GM18873 (cell line): Measurements from ENCODE around the gene CARD11.
A peak's percentile ranks its signal among the peaks of the same experiment; 100 is the strongest.

Experiments used
- ATAC-seq: cut with Tn5 transposase; IDR thresholded peaks from one replicate; pipeline ENCODE4 v1.9.1; 2021; ENCODE audit warnings: mild to moderate bottlenecking, moderate library complexity, moderate number of reproducible peaks; ENCODE audit not compliant: unreplicated experiment, low FRiP score

Gene CARD11

DNA sequence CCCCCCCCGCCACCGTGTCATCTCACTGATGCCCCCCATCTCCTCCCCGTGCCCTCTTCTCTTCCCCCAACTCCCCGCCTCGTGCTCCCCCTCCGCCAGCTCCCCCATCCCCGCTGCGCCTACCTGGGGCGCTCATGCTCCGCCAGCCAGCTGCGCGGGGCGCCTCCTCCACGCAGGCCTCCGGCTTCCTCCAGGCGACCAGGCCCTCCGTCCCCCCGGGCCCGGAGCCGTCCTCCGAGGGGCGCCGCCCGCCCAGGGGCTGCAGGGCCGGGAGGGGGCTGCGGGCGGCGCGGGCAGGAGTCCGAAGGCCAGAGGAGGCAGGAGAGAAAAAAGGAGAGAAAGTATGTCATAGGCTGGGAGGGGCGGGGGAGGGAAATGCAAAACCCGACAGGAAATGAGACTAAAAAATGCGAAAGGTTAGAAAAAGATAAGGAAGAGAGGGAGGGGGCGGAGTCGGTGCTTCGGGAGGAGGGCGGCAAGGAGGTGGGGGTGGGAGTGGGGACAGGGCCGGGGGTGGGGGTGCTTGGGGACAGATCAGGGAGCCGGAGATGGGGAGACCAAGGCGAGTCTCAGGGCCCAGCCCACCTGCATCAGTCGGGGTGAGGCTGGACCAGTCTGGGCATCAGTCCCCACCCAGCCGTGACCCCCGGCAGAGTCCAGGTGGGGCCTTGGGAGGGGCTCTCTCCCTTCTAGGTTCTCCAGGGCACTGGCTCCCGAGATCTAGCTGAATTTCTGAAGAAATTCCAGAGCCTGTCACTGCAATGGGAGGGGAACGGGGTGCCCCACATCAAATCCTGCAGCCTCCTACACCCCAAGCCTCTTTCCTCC is at the start of gene CARD11:
Gene CARD11, minus strand, starts transcription at position 324 of the 828 bp plus-strand sequence. CDS start 85,361 bp downstream, outside the sequence.
- ATAC-seq = no peak

GRCh38 chr7:3092468-3092867 is 48.8 kb upstream of the CARD11 start:
- ATAC-seq = peak; percentile 72

DNA sequence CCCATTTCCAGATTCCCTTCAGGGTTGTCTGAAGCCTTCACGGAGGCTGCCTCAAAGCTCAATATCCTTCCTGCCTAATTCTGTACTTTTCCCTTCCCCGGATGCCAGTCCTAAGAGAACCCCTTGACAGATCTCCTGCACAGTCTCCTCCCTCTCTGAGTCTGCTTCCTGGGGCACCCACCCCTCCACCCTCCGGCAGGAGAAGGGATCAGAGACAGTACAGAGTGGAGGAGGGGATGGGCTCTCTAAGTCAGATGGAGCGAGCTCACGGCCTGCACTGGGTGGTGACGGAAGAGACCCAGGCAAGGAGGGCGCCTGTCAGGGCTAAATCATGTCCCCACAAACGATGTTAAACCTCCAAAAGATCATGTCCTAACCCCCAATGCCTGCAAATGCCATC is 48.0 kb upstream of the CARD11 start:
- no peak for ATAC-seq

DNA sequence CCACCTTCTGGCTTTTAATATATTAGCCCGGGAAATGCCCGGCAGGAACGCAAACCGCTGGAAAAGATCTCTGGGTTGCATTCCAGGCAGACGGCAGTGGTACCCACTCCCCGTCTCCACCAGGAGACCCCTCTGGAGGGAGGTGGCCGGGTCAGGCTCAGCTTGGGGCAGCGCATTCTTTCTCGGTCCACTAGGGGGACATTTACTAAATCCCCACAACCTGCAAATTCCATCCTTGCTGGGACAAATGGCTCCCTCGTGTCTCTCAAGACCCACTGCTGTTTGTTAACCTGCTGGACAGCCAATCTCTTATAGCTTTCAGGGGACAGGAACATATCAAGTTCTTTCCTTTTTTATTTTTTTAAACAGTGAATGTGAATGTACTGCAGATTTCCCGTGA is 45.8 kb upstream of the CARD11 start:
- no peak for ATAC-seq

- ATAC-seq = no peak
These were observed 43.6 kb upstream of the CARD11 start for GRCh38 chr7:3087243-3087755.

DNA sequence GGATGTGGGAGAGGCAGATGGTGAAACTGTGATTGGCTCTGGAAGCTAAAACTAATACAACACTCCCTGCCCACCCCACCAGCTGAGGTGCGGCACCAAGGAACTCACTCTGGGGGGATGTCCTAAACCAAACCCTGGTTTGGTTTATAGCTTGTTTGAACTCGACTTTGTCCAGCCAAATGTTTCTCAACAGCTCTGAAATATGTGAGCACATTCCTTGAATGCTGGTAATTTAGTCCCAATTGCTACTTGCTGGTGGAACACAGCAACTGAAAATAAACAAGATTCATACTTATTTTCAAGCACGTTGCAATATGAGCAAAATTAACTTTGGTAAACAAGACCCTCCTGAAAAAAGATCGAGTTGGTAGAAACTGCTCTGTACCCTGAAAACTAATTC is 39.7 kb upstream of the CARD11 start:
- ATAC-seq = no peak

- no peak for ATAC-seq
These were observed 39.2 kb upstream of the CARD11 start for GRCh38 chr7:3082831-3083230.

DNA sequence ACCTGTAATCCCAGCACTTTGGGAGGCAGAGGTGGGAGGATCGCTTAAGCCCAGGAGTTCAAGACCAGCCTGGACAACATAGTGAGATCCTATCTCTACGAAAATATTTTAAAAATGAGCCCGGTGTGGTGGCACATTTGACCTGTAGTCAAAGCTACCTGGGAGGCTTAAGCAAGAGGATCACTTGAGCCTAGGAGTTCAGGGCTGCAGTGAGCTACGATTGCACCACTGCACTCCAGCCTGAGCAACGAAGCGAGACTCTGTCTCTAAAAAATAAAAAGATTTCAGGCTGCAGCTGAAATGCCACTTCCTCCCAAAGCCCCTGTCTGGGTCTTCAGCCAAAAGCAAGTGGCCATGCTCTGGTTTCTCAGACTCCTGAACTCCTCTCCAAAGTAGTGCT is 38.7 kb upstream of the CARD11 start:
- ATAC-seq = no peak

DNA sequence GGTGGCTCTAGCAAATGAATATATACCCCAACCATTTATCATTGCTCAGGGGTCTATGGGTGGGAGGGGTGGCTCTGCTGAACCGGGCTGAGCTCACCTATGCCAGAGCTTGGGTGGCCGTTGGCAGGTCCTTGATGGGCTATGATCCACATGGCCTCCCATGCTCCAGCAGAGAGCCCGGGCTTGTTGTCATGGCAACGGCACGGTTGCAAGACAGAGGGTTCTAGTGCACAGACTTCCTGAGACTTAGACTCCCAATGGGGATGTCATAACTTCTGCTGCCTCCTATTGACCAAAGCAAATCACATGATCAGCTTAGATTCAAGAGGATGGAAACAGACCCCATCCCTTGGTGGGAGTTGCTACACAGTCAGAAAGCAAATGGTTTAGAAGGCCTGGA is 36.4 kb upstream of the CARD11 start:
- no peak for ATAC-seq

GRCh38 chr7:3078514-3078913 is 34.8 kb upstream of the CARD11 start:
- no peak for ATAC-seq

DNA sequence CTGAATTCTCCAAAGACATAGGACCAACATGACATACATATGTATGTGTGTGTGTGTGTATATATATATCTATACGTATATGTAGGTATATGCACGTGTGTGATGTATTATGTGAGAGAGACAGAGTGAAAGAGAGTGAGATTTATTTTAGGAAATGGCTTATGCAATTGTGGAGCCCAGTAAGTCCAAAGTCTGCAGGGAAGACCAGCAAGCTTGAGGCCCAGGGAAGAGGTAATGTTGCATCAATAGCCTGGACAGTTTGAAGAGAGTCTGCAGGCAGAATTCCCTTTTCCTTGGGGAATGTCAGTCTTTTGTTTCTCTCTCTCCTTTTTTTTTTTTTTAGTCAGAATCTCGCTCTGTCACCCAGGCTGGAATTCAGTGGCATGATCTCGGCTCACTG is 33.0 kb upstream of the CARD11 start:
- ATAC-seq = no peak

GRCh38 chr7:3076163-3076562 is 32.5 kb upstream of the CARD11 start:
- ATAC-seq = no peak

DNA sequence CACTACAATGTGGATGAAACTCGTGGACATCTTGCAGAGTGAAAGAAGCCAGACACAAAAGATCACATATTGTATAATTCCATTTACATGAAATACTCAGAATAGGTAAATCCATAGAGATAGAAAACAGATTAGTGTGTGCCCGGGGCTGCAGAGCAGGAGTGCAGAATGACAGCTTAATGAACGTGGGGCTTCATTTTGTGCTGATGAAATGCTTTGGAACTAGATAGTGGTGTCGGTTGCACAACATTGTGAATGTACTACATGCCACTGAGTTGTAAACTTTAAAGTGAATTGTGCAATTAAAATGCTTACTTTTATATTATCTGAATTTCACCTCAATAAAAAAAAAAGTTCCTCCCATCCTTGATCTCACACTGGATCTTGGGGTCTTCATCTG is 31.8 kb upstream of the CARD11 start:
- no peak for ATAC-seq

DNA sequence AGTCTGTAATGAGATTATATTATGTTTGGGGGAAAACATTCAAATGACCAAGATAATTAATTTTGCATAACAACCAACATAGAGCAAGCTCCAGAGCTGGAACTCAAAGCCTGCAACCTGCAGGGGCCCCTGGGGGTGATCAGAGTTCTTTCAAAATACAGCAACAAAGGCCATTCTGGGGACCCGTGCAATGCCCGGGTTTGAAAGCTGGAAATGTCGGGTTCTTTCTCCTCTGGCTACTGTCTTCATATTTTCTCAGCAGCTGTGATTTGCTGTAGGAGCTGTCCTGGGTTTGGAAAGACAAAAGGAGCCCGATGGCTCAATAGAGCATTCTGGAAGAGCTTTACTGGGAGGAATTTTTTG is 30.8 kb upstream of the CARD11 start:
- no peak for ATAC-seq

DNA sequence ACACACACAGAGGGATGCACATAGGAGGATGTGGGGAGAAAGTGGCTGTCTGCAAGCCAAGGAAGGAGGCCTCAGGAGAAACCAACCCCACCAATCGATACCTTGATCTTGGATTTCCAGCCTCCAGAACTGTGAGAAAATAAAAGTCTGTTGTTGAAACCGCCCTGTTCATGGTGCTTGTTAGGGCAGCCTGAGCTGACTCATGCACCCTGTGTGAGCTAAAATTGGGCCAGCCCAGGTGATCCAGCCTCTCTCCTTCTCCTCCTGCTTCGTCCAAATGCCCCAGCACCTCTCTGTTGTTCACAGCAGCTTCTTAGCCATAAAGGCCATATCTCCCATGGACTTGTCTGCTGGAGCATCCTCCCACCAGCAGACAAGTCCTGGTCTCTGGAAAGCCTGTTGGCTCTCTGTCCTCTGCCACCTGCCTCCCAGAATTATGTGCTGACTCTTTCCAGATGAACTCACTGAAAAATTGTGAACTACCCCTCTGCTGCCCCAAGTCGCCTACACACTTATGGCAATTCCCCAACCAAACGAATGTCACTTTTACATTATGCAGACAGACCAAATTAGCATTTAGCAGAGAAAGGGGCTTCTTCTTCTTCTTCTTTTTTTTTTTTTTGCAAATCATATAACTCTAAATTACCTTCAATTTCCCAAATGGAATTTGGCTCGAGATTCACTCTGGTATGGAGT is 30.2 kb upstream of the CARD11 start:
- ATAC-seq = no peak

DNA sequence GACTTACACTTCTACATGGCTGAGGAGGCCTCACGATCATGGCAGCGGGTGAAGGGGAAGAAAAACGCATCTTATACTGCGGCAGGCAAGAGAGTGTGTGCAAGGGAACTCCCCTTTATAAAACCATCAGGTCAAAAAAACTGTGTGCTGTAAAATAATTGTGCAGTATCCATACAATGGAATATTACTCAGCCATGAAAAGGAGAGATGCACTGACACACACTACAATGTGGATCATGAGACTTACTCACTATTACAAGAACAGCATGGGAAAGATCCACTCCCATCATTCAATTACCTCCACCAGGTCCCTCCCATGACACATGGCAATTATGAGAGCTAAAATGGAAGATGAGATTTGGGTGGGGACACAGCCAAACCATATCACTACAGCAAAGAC is 27.2 kb upstream of the CARD11 start:
- no peak for ATAC-seq

DNA sequence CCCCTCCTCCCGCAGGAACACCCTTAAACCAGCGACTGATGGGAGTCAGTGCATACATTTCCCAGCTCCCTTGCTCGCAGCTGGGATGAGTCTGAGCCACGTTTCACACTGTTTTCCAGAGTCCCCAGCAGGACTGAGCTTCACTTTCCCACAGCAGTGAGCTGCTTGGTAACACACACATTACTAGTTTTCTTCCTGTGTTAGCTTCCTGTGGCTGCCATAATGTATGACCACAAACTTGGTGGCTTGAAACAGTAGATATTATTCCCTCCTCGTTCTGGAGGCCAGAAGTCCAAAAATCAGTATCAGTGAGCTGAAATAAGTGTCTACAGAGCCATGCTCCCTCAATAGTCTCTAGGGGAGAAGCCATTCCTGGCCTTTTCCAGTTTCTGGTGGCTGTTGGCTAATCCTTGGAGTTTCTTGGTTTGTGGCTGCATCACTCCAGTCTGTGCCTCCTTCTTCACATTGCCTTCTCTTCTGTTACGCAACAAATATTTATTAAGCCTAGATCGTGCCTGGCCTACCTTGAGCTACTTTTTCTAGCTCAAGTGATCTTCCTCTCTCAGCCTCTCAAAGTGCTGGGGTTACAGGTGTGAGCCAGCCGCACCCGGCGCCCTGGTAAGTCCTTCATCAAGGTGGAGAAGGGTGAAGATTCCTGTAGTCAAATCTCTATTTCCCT is 26.2 kb upstream of the CARD11 start:
- ATAC-seq = no peak

- ATAC-seq = no peak
These were observed 24.9 kb upstream of the CARD11 start for GRCh38 chr7:3068530-3068929.

GRCh38 chr7:3067606-3068380 is 24.1 kb upstream of the CARD11 start:
- ATAC-seq = no peak

GRCh38 chr7:3067193-3067592 is 23.5 kb upstream of the CARD11 start:
- ATAC-seq = no peak

GRCh38 chr7:3066506-3066905 is 22.8 kb upstream of the CARD11 start:
- ATAC-seq = no peak
